H1 (cell line): Measurements from ENCODE around the gene L3MBTL1. TPM values are rescaled to one million over a fixed set of nuclear protein-coding genes. Genes with fewer than 3 reads are reported as not detected.

Experiments
- EZH2 ChIP-seq: fragments of 200-600 bp; sonication (generic); IDR thresholded peaks from 2 replicates; pipeline ENCODE4 v1.7.1; 2012; ENCODE audit warnings: low read depth, mild to moderate bottlenecking, moderate library complexity, low read length, inconsistent platforms; ENCODE audit not compliant: severe bottlenecking
- KDM4A ChIP-seq: IDR thresholded peaks from one replicate; pipeline ENCODE4 v1.7.1; 2012; ENCODE audit warnings: low read depth, mild to moderate bottlenecking, moderate library complexity, low read length, inconsistent platforms; ENCODE audit not compliant: severe bottlenecking
- MAX ChIP-seq: IDR thresholded peaks from 2 replicates; pipeline ENCODE4 v1.6.1; 2012; ENCODE audit warnings: inconsistent platforms
- NANOG ChIP-seq: IDR thresholded peaks from 2 replicates; pipeline ENCODE4 v1.6.1; 2011; ENCODE audit warnings: low read length, low read depth, mild to moderate bottlenecking, inconsistent platforms; ENCODE audit not compliant: insufficient read depth, poor library complexity, severe bottlenecking
- SIRT6 ChIP-seq: IDR thresholded peaks from one replicate; pipeline ENCODE4 v1.7.1; 2012; ENCODE audit warnings: low read length, inconsistent platforms
- SP2 ChIP-seq: IDR thresholded peaks from 2 replicates; pipeline ENCODE4 v1.6.1; 2012; ENCODE audit warnings: mild to moderate bottlenecking, low read length, inconsistent platforms
- YY1 ChIP-seq: IDR thresholded peaks from 2 replicates; pipeline ENCODE4 v1.6.1; 2011; ENCODE audit warnings: low read depth, mild to moderate bottlenecking, low read length
- polyA plus RNA-seq, 7 experiments: library from polyadenylated mRNA; depleted of rRNA in 3 of 7; stranded (reverse) in 5 of 7; unstranded in 2 of 7; fragments of >200 nt in 5 of 7; fragments of 200-250 nt in 2 of 7; gene quantifications; 1 replicate in 5 of 7; 2 replicates in 1 of 7; 4 replicates in 1 of 7; pipeline versions ENCODE4 v1.2.1 to v1.2.3, GENCODE V29; 2011 to 2013; ENCODE audit warnings: missing spikeins in 2 of 7, mixed read lengths in 2 of 7
- total RNA-seq: library from RNA; stranded (reverse); fragmentation: NEBNext Ultra II Directional; extraction: Animal tissue kit (Norgen Biotek cat#: 25700); gene quantifications from 2 replicates; pipeline ENCODE4 v1.2.1, GENCODE V29; 2021
- TF ChIP-seq, protein P1 (sequence below): fragments of 300-600 bp; sonication (generic); IDR thresholded peaks from 2 replicates; pipeline ENCODE4 v1.7.1; 2012; ENCODE audit warnings: low read length, moderate library complexity, mild to moderate bottlenecking, inconsistent platforms; ENCODE audit not compliant: insufficient replicate concordance
- TF ChIP-seq, protein P2 (sequence below), 3 experiments: IDR thresholded peaks; 1 replicate in 2 of 3; 2 replicates in 1 of 3; pipeline versions ENCODE4 v1.5.1 to v1.6.1; 2011; ENCODE audit warnings: low read length in 3 of 3, mild to moderate bottlenecking in 3 of 3, inconsistent platforms in 2 of 3, low read depth in 1 of 3, moderate library complexity in 1 of 3; ENCODE audit not compliant: insufficient read depth in 1 of 3; ENCODE audit errors: control extremely low read depth in 1 of 3

L3MBTL1 gene
- total and polyA plus RNA-seq, 2 of the 8 experiments (the other 6 are each of a cell fraction or from before 2014, with no cell fraction given) = 11.9 to 17.0 TPM

DNA sequence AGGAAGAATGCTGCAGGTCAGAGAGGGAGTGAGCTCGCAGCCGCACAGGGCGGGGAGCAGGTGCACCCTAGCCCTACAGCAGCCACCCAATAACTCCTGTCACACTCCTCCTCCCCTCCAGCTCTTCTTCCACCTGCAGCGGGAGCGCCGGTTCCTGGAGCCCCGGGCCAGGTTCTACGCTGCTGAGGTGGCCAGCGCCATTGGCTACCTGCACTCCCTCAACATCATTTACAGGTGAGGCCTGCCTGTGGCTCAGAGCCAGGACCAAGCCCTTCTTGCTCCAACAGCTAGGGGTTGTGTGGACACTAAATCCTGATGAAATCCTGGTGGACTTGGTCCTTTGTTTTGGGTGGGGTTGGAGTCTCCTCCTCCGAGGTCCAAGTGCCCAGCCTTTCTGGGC, 63.0 kb downstream of the L3MBTL1 start (continued):
- TF ChIP-seq, protein P1, sequence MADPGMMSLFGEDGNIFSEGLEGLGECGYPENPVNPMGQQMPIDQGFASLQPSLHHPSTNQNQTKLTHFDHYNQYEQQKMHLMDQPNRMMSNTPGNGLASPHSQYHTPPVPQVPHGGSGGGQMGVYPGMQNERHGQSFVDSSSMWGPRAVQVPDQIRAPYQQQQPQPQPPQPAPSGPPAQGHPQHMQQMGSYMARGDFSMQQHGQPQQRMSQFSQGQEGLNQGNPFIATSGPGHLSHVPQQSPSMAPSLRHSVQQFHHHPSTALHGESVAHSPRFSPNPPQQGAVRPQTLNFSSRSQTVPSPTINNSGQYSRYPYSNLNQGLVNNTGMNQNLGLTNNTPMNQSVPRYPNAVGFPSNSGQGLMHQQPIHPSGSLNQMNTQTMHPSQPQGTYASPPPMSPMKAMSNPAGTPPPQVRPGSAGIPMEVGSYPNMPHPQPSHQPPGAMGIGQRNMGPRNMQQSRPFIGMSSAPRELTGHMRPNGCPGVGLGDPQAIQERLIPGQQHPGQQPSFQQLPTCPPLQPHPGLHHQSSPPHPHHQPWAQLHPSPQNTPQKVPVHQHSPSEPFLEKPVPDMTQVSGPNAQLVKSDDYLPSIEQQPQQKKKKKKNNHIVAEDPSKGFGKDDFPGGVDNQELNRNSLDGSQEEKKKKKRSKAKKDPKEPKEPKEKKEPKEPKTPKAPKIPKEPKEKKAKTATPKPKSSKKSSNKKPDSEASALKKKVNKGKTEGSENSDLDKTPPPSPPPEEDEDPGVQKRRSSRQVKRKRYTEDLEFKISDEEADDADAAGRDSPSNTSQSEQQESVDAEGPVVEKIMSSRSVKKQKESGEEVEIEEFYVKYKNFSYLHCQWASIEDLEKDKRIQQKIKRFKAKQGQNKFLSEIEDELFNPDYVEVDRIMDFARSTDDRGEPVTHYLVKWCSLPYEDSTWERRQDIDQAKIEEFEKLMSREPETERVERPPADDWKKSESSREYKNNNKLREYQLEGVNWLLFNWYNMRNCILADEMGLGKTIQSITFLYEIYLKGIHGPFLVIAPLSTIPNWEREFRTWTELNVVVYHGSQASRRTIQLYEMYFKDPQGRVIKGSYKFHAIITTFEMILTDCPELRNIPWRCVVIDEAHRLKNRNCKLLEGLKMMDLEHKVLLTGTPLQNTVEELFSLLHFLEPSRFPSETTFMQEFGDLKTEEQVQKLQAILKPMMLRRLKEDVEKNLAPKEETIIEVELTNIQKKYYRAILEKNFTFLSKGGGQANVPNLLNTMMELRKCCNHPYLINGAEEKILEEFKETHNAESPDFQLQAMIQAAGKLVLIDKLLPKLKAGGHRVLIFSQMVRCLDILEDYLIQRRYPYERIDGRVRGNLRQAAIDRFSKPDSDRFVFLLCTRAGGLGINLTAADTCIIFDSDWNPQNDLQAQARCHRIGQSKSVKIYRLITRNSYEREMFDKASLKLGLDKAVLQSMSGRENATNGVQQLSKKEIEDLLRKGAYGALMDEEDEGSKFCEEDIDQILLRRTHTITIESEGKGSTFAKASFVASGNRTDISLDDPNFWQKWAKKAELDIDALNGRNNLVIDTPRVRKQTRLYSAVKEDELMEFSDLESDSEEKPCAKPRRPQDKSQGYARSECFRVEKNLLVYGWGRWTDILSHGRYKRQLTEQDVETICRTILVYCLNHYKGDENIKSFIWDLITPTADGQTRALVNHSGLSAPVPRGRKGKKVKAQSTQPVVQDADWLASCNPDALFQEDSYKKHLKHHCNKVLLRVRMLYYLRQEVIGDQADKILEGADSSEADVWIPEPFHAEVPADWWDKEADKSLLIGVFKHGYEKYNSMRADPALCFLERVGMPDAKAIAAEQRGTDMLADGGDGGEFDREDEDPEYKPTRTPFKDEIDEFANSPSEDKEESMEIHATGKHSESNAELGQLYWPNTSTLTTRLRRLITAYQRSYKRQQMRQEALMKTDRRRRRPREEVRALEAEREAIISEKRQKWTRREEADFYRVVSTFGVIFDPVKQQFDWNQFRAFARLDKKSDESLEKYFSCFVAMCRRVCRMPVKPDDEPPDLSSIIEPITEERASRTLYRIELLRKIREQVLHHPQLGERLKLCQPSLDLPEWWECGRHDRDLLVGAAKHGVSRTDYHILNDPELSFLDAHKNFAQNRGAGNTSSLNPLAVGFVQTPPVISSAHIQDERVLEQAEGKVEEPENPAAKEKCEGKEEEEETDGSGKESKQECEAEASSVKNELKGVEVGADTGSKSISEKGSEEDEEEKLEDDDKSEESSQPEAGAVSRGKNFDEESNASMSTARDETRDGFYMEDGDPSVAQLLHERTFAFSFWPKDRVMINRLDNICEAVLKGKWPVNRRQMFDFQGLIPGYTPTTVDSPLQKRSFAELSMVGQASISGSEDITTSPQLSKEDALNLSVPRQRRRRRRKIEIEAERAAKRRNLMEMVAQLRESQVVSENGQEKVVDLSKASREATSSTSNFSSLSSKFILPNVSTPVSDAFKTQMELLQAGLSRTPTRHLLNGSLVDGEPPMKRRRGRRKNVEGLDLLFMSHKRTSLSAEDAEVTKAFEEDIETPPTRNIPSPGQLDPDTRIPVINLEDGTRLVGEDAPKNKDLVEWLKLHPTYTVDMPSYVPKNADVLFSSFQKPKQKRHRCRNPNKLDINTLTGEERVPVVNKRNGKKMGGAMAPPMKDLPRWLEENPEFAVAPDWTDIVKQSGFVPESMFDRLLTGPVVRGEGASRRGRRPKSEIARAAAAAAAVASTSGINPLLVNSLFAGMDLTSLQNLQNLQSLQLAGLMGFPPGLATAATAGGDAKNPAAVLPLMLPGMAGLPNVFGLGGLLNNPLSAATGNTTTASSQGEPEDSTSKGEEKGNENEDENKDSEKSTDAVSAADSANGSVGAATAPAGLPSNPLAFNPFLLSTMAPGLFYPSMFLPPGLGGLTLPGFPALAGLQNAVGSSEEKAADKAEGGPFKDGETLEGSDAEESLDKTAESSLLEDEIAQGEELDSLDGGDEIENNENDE = no peak
- no peak for TF ChIP-seq KDM4A
- no peak for TF ChIP-seq MAX
- TF ChIP-seq SIRT6 = no peak
- no peak for TF ChIP-seq YY1
- no peak for TF ChIP-seq SP2
- no peak for TF ChIP-seq EZH2
- TF ChIP-seq NANOG = no peak
- TF ChIP-seq, protein P2, sequence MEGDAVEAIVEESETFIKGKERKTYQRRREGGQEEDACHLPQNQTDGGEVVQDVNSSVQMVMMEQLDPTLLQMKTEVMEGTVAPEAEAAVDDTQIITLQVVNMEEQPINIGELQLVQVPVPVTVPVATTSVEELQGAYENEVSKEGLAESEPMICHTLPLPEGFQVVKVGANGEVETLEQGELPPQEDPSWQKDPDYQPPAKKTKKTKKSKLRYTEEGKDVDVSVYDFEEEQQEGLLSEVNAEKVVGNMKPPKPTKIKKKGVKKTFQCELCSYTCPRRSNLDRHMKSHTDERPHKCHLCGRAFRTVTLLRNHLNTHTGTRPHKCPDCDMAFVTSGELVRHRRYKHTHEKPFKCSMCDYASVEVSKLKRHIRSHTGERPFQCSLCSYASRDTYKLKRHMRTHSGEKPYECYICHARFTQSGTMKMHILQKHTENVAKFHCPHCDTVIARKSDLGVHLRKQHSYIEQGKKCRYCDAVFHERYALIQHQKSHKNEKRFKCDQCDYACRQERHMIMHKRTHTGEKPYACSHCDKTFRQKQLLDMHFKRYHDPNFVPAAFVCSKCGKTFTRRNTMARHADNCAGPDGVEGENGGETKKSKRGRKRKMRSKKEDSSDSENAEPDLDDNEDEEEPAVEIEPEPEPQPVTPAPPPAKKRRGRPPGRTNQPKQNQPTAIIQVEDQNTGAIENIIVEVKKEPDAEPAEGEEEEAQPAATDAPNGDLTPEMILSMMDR (IDR thresholded peaks at IDR 0.05; ENCODE audit: control extremely low read depth in 1 of 3, insufficient read depth in 1 of 3, low read depth in 1 of 3, low read length in 3 of 3) = no peak
